GM12865 (cell line): ENCODE data around the gene COL8A1.
A peak's percentile ranks its signal among the peaks of the same experiment; 100 is the strongest.
"Not testable (repeated sequence)": the region's sequence is repeated elsewhere in the genome, so short reads cannot be mapped to it uniquely, and the experiment has no call there.

Experiments used
- DNase-seq: peaks from one replicate; pipeline ENCODE4 v3.0.0; 2010; ENCODE audit warnings: low read depth
- H3K4me3 ChIP-seq: 2 replicates; pipeline ENCODE4 v1.5.1; 2011; ENCODE audit warnings: mild to moderate bottlenecking, low read depth, low read length, control low read depth
- TF ChIP-seq, protein P1 (sequence below): IDR thresholded peaks from 2 replicates; pipeline ENCODE4 v1.5.1; 2011; ENCODE audit warnings: low read length, control low read depth, low read depth, inconsistent platforms; ENCODE audit not compliant: insufficient read depth; ENCODE audit errors: missing control alignments

COL8A1 gene

DNA sequence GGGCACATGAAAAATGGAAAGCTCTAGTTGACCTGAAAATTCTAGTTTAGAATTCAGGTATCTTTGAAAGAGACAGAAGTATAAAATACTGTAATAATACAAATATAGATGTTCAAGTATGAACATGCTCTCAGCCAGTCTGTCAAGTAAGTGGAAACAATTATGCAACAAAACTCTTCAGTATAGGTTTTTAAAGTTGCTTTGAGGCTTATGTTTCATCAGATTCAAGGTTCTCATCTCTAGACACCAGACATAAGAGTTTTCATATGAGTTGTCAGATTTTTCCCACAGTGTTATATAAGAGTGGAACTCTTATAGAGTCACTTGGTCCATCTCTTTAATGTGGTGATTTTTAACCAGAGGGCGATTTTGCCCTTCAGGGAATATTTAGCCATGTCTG lies 201.2 kb downstream of the COL8A1 start:
- TF ChIP-seq, protein P1, sequence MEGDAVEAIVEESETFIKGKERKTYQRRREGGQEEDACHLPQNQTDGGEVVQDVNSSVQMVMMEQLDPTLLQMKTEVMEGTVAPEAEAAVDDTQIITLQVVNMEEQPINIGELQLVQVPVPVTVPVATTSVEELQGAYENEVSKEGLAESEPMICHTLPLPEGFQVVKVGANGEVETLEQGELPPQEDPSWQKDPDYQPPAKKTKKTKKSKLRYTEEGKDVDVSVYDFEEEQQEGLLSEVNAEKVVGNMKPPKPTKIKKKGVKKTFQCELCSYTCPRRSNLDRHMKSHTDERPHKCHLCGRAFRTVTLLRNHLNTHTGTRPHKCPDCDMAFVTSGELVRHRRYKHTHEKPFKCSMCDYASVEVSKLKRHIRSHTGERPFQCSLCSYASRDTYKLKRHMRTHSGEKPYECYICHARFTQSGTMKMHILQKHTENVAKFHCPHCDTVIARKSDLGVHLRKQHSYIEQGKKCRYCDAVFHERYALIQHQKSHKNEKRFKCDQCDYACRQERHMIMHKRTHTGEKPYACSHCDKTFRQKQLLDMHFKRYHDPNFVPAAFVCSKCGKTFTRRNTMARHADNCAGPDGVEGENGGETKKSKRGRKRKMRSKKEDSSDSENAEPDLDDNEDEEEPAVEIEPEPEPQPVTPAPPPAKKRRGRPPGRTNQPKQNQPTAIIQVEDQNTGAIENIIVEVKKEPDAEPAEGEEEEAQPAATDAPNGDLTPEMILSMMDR: no peak
- H3K4me3 ChIP-seq: no peak overlapping the region
- DNase-seq: no peak

DNA sequence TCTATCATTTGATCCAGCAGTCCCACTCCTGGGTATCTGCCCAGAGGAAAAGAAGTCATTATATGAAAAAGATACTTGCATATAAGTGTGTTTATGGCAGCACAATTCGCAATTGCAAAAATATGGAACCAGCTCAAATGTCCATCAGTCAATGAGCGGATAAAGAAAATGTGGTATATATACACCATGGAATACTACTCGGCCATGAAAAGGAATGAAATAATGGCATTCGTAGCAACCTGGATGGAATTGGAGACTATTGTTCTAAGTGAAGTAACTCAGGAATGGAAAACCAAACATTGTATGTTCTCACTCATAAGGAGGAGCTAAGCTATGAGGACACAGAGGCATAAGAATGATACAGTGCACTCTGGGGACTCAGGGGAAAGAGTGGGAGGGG lies 203.6 kb downstream of the COL8A1 start:
- DNase-seq, H3K4me3 ChIP-seq: not testable (repeated sequence)

DNA sequence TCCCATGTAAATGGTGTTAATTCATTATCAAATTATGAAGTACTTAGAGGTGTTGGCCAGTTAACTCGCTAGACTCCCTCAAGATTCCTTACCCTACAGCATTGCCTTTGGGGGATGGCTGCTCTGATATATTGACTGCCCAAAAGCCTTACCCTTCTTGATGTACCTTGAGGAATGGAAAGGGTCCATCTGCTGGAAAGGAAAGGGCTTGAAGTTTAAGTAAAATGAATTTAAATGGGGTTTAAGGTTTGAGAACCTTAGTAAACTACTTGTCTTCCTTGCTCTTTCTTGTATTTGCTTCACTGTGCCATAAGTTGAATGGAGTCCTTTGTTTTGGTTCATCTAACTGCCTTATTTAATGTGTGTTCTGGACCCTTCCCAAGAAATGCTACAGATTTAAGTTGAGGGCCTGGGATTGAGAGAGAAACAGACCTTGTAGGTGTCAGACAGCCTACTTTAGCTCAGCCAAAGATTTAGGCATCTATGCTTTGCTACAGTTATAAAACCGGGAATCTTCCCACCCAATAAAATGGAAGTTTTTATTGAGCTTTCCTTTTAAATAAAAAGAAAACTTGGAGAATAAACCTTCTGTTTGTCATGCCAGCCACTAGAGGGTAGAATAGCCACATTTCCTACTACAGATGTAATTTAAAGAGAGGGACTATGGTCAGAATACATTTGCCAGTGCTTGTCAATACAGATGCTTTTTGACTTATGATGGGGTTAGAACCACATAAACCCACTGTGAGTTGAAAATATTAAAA lies 204.6 kb downstream of the COL8A1 start:
- no peak overlapping the region for H3K4me3 ChIP-seq
- peak; percentile 47 for DNase-seq
- TF ChIP-seq, protein P1: peak; percentile 37

DNA sequence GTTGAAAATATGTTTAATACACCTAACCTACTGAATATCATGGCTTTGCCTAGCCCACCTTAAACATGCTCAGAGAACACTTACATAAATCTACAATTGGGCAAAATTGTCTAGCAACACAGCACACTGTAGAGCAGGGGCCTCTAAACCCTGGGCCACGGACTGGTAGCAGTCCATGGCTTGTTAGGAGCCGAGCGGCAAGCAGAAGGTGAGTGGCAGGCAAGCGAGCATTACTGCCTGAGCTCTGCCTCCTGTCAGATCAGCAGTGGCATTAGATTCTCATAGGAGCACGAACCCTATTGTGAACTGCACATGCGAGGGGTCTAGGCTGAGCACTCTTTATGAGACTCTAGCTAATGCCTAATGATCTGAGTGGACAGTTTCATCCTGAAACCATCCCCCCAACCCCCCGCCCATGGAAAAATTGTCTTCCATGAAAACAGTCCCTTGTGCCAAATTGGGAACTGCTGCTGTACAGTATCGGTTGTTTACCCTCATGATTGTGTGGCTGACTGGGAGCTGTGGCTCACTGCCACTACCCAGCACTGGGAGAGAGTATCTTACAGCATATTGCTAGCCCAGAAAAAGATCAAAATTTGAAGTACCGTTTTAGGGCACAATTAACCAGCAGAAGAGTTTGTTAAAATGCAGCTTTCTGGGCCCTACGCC lies 205.3 kb downstream of the COL8A1 start:
- no peak for DNase-seq
- TF ChIP-seq, protein P1: no peak
- no peak overlapping the region for H3K4me3 ChIP-seq

DNA sequence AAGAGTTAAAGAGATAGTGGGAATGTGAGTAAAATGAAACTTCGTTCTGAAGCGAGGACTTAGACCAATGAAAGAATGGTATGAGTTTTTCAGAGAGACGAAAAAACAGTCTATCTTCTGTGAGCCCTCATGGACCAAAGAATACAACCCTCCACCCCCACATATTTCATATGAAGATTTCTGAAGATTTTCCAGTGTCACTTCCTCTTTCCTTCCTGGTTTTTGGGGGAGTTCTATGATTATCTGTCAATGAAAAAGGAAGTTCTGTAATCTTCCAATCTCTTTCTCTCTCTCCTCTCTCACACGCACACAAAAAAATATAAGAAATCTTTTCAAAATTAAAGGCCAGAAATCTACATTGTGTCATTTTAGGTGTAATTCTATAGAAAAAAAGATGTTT lies 206.9 kb downstream of the COL8A1 start:
- TF ChIP-seq, protein P1: no peak
- H3K4me3 ChIP-seq: no peak overlapping the region
- DNase-seq: no peak

DNA sequence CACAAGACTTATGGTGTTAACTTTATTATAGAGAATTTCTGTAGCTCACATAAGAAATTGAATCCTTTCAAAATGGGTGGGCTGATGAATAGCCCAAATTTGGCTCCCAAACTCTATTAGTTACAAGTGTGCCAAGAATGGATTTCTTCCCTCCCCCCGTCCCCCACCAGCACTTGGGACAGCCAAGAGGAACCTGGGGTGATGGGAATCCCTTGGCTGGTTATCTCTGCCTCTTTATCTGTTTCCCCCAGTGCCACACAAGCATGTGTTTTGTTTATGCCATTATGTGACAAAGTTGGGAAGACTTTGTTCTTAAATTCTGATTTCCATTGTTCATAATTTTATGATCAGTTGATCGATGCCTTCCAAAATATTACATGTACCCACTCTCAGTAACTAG lies 207.6 kb downstream of the COL8A1 start:
- TF ChIP-seq, protein P1: no peak
- DNase-seq: no peak
- H3K4me3 ChIP-seq: no peak overlapping the region

DNA sequence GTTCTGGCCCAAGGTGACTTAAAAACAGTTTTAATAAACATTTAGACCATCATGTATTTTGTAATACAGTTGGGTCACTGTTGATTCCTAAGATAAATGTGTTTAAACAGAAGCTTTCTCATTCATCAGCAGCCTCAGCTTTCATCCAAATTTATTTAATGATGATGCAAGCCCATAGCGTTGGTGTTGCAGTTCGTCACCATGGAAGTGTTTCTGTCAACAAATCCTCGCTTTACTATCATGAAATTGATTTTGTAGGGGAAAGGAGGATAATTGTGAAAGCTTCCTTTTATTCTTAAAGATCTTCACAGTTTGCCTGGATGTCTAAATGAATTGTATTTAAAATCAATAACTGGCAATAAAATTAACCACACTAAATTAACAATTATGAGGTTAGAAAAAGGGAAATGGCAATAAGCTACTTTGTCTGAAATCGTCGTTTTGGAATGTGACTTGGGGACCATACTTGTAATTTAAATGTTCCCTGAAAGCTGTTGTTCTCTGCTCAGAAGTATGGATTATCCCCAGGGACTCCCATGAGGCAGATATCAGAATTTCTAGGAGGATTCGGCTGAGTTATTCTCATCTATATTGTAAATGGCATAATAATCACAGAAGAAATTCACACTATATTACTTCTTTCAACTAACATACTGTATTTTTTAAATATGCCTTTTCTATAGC lies 208.2 kb downstream of the COL8A1 start:
- no peak for DNase-seq
- TF ChIP-seq, protein P1: no peak
- no peak overlapping the region for H3K4me3 ChIP-seq
